Colonic mucosa (tissue), 4 donors: ENCODE measurements around the gene FUOM. TPM values are rescaled to one million over a fixed set of nuclear protein-coding genes. Genes with fewer than 3 reads are reported as not detected.

Experiments
- DNase-seq: peaks from one replicate; pipeline ENCODE4 v3.0.0-alpha.2; 2020
- H3K27ac ChIP-seq: fragments of 200-600 bp; one replicate; pipeline ENCODE4 v1.8.0; 2021
- H3K27me3 ChIP-seq: fragments of 200-600 bp; one replicate; pipeline ENCODE4 v1.8.0; 2021
- H3K36me3 ChIP-seq: fragments of 200-600 bp; one replicate; pipeline ENCODE4 v1.8.0; 2021
- H3K4me1 ChIP-seq: fragments of 200-600 bp; one replicate; pipeline ENCODE4 v1.8.0; 2021; ENCODE audit warnings: mild to moderate bottlenecking
- H3K4me3 ChIP-seq: fragments of 200-600 bp; one replicate; pipeline ENCODE4 v1.8.0; 2021
- H3K9ac ChIP-seq, 2 donors: one replicate each; pipeline ENCODE4 v1.7.0; 2013; ENCODE audit warnings: control low read depth in 2 of 2, low read depth in 2 of 2, low read length in 2 of 2
- H3K9me3 ChIP-seq: fragments of 200-600 bp; one replicate; pipeline ENCODE4 v1.8.0; 2021
- intact Hi-C: fragments of 100-400 bp; cut with DNase I; formaldehyde crosslinking; loops from one replicate; pipeline ENCODE4 v1.14.1; 2022
- total RNA-seq, 2 donors: library from RNA; stranded (reverse); fragmentation: NEBNext Ultra II Directional in 1 of 2; extraction: Animal tissue kit (Norgen Biotek cat#: 25700) in 1 of 2; gene quantifications; one replicate each; pipeline ENCODE4 v1.2.1, GENCODE V29; 2021
- TF ChIP-seq, protein P1 (sequence below): fragments of 200-600 bp; IDR thresholded peaks from one replicate; pipeline ENCODE4 v1.8.0; 2022; ENCODE audit warnings: antibody characterized with exemption, mild to moderate bottlenecking
- donor health status: healthy.
- donor health status: DM: no; HTN: no; CAD: no.
- donor health status: DM: no; HTN: no; CAD: no.

FUOM gene
- total RNA-seq, 2 donors from 2014 or later, result 16.9 to 23.3 TPM

DNA sequence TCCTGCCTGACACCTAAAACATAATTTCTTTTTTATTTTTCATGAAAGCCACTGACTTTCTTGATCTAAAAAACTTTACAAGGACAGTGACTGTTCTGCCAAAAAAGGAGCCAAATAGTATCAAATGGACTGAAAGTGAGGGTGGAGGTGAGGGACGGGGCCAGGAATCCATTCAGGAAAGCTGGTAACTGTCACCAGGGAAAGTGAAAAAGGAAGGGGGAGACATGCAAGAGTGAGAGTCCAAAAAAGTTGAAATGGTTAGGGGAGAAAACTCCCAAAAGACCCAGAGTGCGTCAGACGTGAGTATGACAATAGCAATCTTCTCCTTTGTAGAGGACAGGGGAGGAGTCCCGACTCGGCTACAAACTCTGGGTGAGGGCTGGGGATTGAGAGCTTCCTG, 13.6 kb downstream of the FUOM start:
- TF ChIP-seq, protein P1, sequence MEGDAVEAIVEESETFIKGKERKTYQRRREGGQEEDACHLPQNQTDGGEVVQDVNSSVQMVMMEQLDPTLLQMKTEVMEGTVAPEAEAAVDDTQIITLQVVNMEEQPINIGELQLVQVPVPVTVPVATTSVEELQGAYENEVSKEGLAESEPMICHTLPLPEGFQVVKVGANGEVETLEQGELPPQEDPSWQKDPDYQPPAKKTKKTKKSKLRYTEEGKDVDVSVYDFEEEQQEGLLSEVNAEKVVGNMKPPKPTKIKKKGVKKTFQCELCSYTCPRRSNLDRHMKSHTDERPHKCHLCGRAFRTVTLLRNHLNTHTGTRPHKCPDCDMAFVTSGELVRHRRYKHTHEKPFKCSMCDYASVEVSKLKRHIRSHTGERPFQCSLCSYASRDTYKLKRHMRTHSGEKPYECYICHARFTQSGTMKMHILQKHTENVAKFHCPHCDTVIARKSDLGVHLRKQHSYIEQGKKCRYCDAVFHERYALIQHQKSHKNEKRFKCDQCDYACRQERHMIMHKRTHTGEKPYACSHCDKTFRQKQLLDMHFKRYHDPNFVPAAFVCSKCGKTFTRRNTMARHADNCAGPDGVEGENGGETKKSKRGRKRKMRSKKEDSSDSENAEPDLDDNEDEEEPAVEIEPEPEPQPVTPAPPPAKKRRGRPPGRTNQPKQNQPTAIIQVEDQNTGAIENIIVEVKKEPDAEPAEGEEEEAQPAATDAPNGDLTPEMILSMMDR, result no peak
- no peaks in the 10 kb centered on the region for H3K36me3 ChIP-seq
- intact Hi-C loops, result no loop called here
- no peaks in the 10 kb centered on the region for H3K9me3 ChIP-seq
- H3K9ac ChIP-seq, result no peak overlapping the region
- H3K4me1 ChIP-seq, result no peaks in the 10 kb centered on the region
- no peak overlapping the region for H3K27ac ChIP-seq
- DNase-seq, result no peak
- H3K4me3 ChIP-seq, result no peak overlapping the region
- no peaks in the 10 kb centered on the region for H3K27me3 ChIP-seq

DNA sequence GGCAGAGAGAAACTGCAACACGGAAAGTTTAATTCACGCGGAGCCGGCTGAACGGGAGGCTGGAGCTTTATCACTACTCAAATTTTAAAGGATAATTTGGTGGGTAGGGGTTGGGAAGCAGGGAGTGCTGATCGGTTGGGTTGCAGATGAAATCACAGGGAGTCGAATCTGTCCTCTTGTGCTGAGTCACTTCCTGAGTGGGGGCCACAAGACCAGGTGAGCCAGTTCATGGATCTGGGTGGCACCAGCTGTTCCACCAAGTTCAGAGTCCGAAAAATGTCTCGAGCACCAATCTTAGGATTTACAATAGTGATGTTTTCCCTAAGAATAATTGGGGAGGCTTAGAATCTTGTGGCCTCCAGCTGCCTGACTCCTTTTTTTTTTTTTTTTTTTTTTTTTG, 14.3 kb downstream of the FUOM start:
- H3K4me1 ChIP-seq, result no peaks in the 10 kb centered on the region
- H3K9me3 ChIP-seq, result no peaks in the 10 kb centered on the region
- H3K9ac ChIP-seq, result no peak overlapping the region
- H3K27ac ChIP-seq, result no peak overlapping the region
- TF ChIP-seq, protein P1, result no peak
- intact Hi-C loops, result no loop called here
- H3K36me3 ChIP-seq, result no peaks in the 10 kb centered on the region
- DNase-seq, result no peak
- H3K27me3 ChIP-seq, result no peaks in the 10 kb centered on the region
- no peak overlapping the region for H3K4me3 ChIP-seq

DNA sequence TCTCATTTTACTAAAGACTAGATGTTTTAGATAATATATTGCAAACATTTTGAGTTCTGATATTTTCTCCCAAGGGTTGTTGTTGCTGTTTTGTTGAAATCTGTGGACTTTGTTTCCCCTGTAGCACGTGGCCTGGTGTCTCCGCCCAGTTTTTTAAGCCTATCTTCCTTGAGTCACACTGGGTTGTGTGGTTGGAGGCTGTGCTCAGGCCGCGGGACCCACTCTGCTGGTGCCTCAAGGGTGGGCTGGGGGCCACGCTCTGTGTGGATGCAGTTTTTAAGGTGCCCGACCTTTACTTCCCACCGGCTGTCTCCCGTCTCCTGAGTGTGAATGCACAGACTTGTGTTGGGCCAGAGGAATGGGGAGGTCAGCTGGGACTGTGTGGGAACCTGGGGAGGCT, 14.9 kb downstream of the FUOM start:
- Histone ChIP-seq H3K4me3 (no peak overlapping the region), H3K27me3 (no peaks in the 10 kb centered on the region), H3K9ac (no peak overlapping the region), H3K4me1 (no peaks in the 10 kb centered on the region), H3K27ac (no peak overlapping the region), H3K36me3 (no peaks in the 10 kb centered on the region), H3K9me3 (no peaks in the 10 kb centered on the region)
- TF ChIP-seq, protein P1, result no peak
- intact Hi-C loops, result no loop called here
- DNase-seq, result no peak

DNA sequence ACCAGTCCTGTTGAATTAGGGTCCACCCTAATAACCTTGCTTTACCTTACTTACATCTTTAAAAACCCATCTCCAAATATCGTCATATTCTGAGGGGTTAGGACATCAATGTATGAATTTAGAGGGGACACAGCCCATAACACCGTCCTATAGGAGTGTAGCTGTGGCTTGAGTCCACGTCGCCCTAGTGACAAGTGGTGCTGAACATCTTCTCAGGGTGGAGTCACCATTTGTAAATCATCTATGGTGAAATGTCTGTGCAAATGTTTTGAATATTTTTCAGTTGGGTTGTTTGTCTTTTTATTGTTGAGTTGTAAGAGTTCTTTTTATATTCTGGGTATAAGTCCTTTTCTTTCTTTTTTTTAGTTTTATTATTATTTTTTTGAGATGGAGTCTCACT, 15.8 kb downstream of the FUOM start:
- intact Hi-C loops, result no loop called here
- H3K9me3 ChIP-seq, result no peaks in the 10 kb centered on the region
- no peak overlapping the region for H3K9ac ChIP-seq
- H3K4me1 ChIP-seq, result no peaks in the 10 kb centered on the region
- no peaks in the 10 kb centered on the region for H3K27me3 ChIP-seq
- H3K36me3 ChIP-seq, result no peaks in the 10 kb centered on the region
- no peak overlapping the region for H3K27ac ChIP-seq
- H3K4me3 ChIP-seq, result no peak overlapping the region
- TF ChIP-seq, protein P1, result no peak
- DNase-seq, result no peak

DNA sequence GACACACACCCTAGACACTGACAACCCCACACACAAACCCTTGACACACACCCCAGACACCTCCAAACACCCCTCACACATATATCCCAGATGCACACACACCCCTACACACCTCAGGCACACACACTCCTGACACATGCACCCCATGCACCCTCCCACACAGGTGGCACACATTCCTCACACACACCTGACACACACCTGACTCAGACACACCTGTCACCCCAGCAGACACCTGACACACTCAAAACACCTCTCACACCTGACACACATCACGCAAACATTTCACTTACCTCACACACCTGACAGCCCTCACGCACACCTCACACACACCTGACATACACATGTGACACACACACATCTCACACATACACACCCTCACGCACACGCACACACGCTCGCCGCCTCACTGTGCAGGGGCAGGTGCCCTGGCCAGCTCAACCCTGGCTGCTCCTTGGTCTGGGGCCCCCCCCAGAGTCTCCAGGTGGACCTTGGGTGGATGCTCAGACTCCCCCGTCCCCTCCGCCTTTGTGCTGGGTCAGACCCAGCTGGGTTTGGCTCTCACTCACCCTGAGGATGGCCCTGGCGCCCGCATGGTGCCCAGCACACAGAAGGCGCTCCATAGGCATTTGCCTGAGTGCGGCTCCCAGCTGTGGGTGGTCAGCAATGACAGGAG, 18.0 kb downstream of the FUOM start:
- no peak for DNase-seq
- Histone ChIP-seq H3K4me3 (no peak overlapping the region), H3K9ac (no peak overlapping the region), H3K4me1 (no peaks in the 10 kb centered on the region), H3K27ac (no peak overlapping the region), H3K27me3 (peaks cover 21% of the 10 kb centered on the region), H3K9me3 (no peaks in the 10 kb centered on the region), H3K36me3 (no peaks in the 10 kb centered on the region)
- intact Hi-C loops, result no loop called here
- TF ChIP-seq, protein P1, result no peak
